Measurements from ENCODE around the gene FBXO34. TPM values are rescaled to one million over a fixed set of nuclear protein-coding genes. Genes with fewer than 3 reads are reported as not detected.
A peak's percentile ranks its signal among the peaks of the same experiment; 100 is the strongest.
"Not testable (repeated sequence)": the region's sequence is repeated elsewhere in the genome, so short reads cannot be mapped to it uniquely, and the experiment has no call there.

Gene FBXO34
- total RNA-seq, 2 donors from 2014 or later = 16.3 to 30.1 TPM

GRCh38 chr14:55381561-55381960 is 110.3 kb downstream of the FBXO34 start:
- peak; percentile 23 for ATAC-seq (replicated peaks)
- Mint-ChIP-seq H3K36me3 (ENCODE audit: low read depth) (peaks cover 89% of the 10 kb centered on the region), H3K4me3 (no peak overlapping the region), H3K4me1 (peaks cover 17% of the 10 kb centered on the region), H3K9me3 (no peaks in the 10 kb centered on the region), H3K27ac (peak overlapping the region; percentile 68), H3K27me3 (no peaks in the 10 kb centered on the region)

GRCh38 chr14:55382483-55382882 is 111.3 kb downstream of the FBXO34 start:
- ATAC-seq (replicated peaks) = no peak
- Mint-ChIP-seq H3K36me3 (ENCODE audit: low read depth) (peaks cover 88% of the 10 kb centered on the region), H3K27ac (no peak overlapping the region), H3K9me3 (no peaks in the 10 kb centered on the region), H3K4me1 (peaks cover 26% of the 10 kb centered on the region), H3K27me3 (no peaks in the 10 kb centered on the region), H3K4me3 (no peak overlapping the region)

- ATAC-seq (replicated peaks); H3K4me3 Mint-ChIP-seq: not testable (repeated sequence)
- peaks cover 29% of the 10 kb centered on the region for H3K4me1 Mint-ChIP-seq
Observed at GRCh38 chr14:55383056-55383466, 111.8 kb downstream of the FBXO34 start.

GRCh38 chr14:55383541-55384140 is 112.4 kb downstream of the FBXO34 start:
- Mint-ChIP-seq H3K9me3 (no peaks in the 10 kb centered on the region), H3K27me3 (no peaks in the 10 kb centered on the region), H3K27ac (peak overlapping the region; percentile 81), H3K36me3 (ENCODE audit: low read depth) (peaks cover 84% of the 10 kb centered on the region), H3K4me3 (no peak overlapping the region), H3K4me1 (peaks cover 32% of the 10 kb centered on the region)
- no peak for ATAC-seq (replicated peaks)

More at GRCh38 chr14:55383056-55383466, 111.8 kb downstream of the FBXO34 start:
- not testable (repeated sequence) for H3K9me3 Mint-ChIP-seq, H3K27me3 Mint-ChIP-seq
- H3K36me3 Mint-ChIP-seq (ENCODE audit: low read depth) = peaks cover 85% of the 10 kb centered on the region
- peak overlapping the region; percentile 81 for H3K27ac Mint-ChIP-seq

GRCh38 chr14:55384536-55384935 is 113.3 kb downstream of the FBXO34 start:
- Mint-ChIP-seq H3K4me1 (peaks cover 32% of the 10 kb centered on the region), H3K27me3 (no peaks in the 10 kb centered on the region), H3K27ac (peak overlapping the region; percentile 81), H3K4me3 (no peak overlapping the region), H3K36me3 (ENCODE audit: low read depth) (peaks cover 87% of the 10 kb centered on the region), H3K9me3 (no peaks in the 10 kb centered on the region)
- no peak for ATAC-seq (replicated peaks)

GRCh38 chr14:55386037-55386808 is 115.0 kb downstream of the FBXO34 start:
- Mint-ChIP-seq H3K4me3 (peak overlapping the region; percentile 81), H3K4me1 (peaks cover 36% of the 10 kb centered on the region), H3K9me3 (no peaks in the 10 kb centered on the region), H3K27ac (peak overlapping the region; percentile 96), H3K36me3 (ENCODE audit: low read depth) (peaks cover 86% of the 10 kb centered on the region), H3K27me3 (no peaks in the 10 kb centered on the region)
- peak; percentile 80 for ATAC-seq (replicated peaks)

- Mint-ChIP-seq H3K27ac (peak overlapping the region; percentile 96), H3K9me3 (no peaks in the 10 kb centered on the region), H3K27me3 (no peaks in the 10 kb centered on the region), H3K4me3 (peak overlapping the region; percentile 81), H3K4me1 (peaks cover 36% of the 10 kb centered on the region), H3K36me3 (ENCODE audit: low read depth) (peaks cover 78% of the 10 kb centered on the region)
- ATAC-seq (replicated peaks) = no peak
Observed at GRCh38 chr14:55387121-55387520, 115.9 kb downstream of the FBXO34 start.

- Mint-ChIP-seq H3K4me1 (peaks cover 36% of the 10 kb centered on the region), H3K9me3 (no peaks in the 10 kb centered on the region)
- ATAC-seq (replicated peaks) = peak; percentile 65
Observed at GRCh38 chr14:55388160-55388559, 116.9 kb downstream of the FBXO34 start.

GRCh38 chr14:55389330-55389729 is 118.1 kb downstream of the FBXO34 start:
- H3K27me3 Mint-ChIP-seq = no peaks in the 10 kb centered on the region
- no peaks in the 10 kb centered on the region for H3K9me3 Mint-ChIP-seq
- peaks cover 62% of the 10 kb centered on the region for H3K36me3 Mint-ChIP-seq (ENCODE audit: low read depth)
- H3K4me1 Mint-ChIP-seq = peaks cover 32% of the 10 kb centered on the region
- ATAC-seq (replicated peaks) = no peak
- no peak overlapping the region for H3K4me3 Mint-ChIP-seq
- H3K27ac Mint-ChIP-seq = peak overlapping the region; percentile 60

More at GRCh38 chr14:55388160-55388559, 116.9 kb downstream of the FBXO34 start:
- peaks cover 70% of the 10 kb centered on the region for H3K36me3 Mint-ChIP-seq (ENCODE audit: low read depth)
- no peaks in the 10 kb centered on the region for H3K27me3 Mint-ChIP-seq
- peak overlapping the region; percentile 81 for H3K4me3 Mint-ChIP-seq
- H3K27ac Mint-ChIP-seq = peak overlapping the region; percentile 60

GRCh38 chr14:55398679-55399078 is 127.5 kb downstream of the FBXO34 start:
- no peaks in the 10 kb centered on the region for H3K9me3 Mint-ChIP-seq
- peak; percentile 90 for ATAC-seq (replicated peaks)
- peak overlapping the region; percentile 25 for H3K4me3 Mint-ChIP-seq
- H3K36me3 Mint-ChIP-seq (ENCODE audit: low read depth) = peaks cover 37% of the 10 kb centered on the region
- H3K4me1 Mint-ChIP-seq = peaks cover 19% of the 10 kb centered on the region
- no peak overlapping the region for H3K27ac Mint-ChIP-seq
- H3K27me3 Mint-ChIP-seq = no peaks in the 10 kb centered on the region

GRCh38 chr14:55399183-55399582 is 128.0 kb downstream of the FBXO34 start:
- Mint-ChIP-seq H3K27me3 (no peaks in the 10 kb centered on the region), H3K4me1 (peaks cover 23% of the 10 kb centered on the region), H3K4me3 (peak overlapping the region; percentile 25), H3K36me3 (ENCODE audit: low read depth) (peaks cover 35% of the 10 kb centered on the region), H3K27ac (no peak overlapping the region), H3K9me3 (no peaks in the 10 kb centered on the region)
- ATAC-seq (replicated peaks) = no peak

GRCh38 chr14:55399852-55400251 is 128.6 kb downstream of the FBXO34 start:
- peaks cover 29% of the 10 kb centered on the region for H3K36me3 Mint-ChIP-seq (ENCODE audit: low read depth)
- peak; percentile 71 for ATAC-seq (replicated peaks)
- H3K4me1 Mint-ChIP-seq = peaks cover 28% of the 10 kb centered on the region
- H3K4me3 Mint-ChIP-seq = no peak overlapping the region
- no peak overlapping the region for H3K27ac Mint-ChIP-seq
- H3K27me3 Mint-ChIP-seq = no peaks in the 10 kb centered on the region
- H3K9me3 Mint-ChIP-seq = no peaks in the 10 kb centered on the region

- H3K27ac Mint-ChIP-seq = no peak overlapping the region
- H3K9me3 Mint-ChIP-seq = no peaks in the 10 kb centered on the region
- peaks cover 12% of the 10 kb centered on the region for H3K36me3 Mint-ChIP-seq (ENCODE audit: low read depth)
- no peak overlapping the region for H3K4me3 Mint-ChIP-seq
- H3K4me1 Mint-ChIP-seq = peaks cover 28% of the 10 kb centered on the region
- ATAC-seq (replicated peaks) = no peak
- H3K27me3 Mint-ChIP-seq = no peaks in the 10 kb centered on the region
Observed at GRCh38 chr14:55401751-55402150, 130.5 kb downstream of the FBXO34 start.
